ENCODE data around the gene NT5E.
A peak's percentile ranks its signal among the peaks of the same experiment; 100 is the strongest.
"Not testable (repeated sequence)": the region's sequence is repeated elsewhere in the genome, so short reads cannot be mapped to it uniquely, and the experiment has no call there.

The NT5E gene

DNA sequence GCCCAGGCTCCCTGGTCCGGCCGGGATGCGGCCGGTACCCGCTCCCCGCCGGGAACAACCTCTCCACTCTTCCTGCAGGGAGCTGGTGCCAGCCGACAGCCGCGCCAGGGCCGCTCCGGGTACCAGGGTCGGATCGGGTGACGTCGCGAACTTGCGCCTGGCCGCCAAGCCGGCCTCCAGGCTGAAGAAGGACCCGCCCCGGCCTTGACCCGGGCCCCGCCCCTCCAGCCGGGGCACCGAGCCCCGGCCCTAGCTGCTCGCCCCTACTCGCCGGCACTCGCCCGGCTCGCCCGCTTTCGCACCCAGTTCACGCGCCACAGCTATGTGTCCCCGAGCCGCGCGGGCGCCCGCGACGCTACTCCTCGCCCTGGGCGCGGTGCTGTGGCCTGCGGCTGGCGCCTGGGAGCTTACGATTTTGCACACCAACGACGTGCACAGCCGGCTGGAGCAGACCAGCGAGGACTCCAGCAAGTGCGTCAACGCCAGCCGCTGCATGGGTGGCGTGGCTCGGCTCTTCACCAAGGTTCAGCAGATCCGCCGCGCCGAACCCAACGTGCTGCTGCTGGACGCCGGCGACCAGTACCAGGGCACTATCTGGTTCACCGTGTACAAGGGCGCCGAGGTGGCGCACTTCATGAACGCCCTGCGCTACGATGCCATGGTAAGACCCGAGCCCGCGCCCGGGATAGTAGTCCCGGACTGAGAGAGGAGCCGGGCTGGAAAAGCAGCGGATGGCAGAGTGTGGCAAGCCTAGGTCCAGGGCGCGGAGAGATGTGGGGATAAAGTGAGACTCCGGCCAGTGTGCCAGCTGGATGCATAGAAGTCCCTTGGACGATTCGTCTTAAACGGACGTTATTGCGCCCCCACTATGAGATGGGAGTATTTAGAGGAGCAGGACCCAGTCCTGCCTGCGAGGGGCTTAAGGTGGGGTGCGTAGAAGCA is at the start of gene NT5E:
Gene NT5E, plus strand, starts transcription at position 266 of the 942 bp plus-strand sequence. Its CDS starts 57 bp downstream, at position 323.
- H3K36me3 ChIP-seq, result no peaks in the 10 kb centered on the region; a peak in 1 of 22 replicates
- H4K20me1 ChIP-seq, result no peaks in the 10 kb centered on the region
- H3K27ac ChIP-seq, result peak within 1 kb of the TSS in 10 of 11 experiments; percentile 44 to 86 (median 82); a peak in 19 of 22 replicates
- H3K9me3 ChIP-seq (replicated peaks in 1 of 11), result no peaks in the 10 kb centered on the region
- no peaks in the 10 kb centered on the region for H3K27me3 ChIP-seq
- H3K4me1 ChIP-seq, result peaks cover 30 to 36% (median 32%) of the 10 kb centered on the region in 10 experiments
- H3K9ac ChIP-seq, result peak within 1 kb of the TSS; percentile 61 to 88 (median 83); a peak in 21 of 22 replicates
- peak within 1 kb of the TSS; percentile 61 to 76 (median 72) for H3K4me3 ChIP-seq
- H3K4me2 ChIP-seq, result peak within 1 kb of the TSS; percentile 75 to 88 (median 84)
- no peak for TF ChIP-seq Cebpa-rat (IDR thresholded peaks at IDR 0.05)

DNA sequence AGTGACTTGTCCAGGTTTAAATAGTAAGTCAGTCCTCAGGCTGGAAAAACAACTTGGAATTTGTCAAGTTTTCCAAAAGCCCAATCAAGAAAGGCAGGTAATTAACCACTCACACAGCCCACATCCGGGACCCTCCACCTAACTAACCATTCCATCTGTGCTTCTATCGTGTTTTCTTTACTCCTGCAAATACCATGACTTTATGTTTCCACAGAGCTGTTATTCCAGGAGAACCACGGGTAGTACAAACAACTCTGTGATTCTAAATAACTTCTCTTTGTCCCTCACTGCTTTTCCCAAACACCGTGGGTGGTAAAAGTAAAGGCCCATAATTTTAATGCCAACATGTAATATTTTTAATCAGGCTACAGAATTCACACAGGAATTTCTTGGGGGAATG is 49.6 kb upstream of the NT5E start:
- Histone ChIP-seq H3K4me1 (peaks cover 16 to 43% (median 39%) of the 10 kb centered on the region in 10 experiments), H3K9me3 (replicated peaks in 1 of 11) (peaks cover 0 to 11% (median 7%) of the 10 kb centered on the region in 11 experiments; a peak in 11 of 22 replicates), H3K27ac (no peak overlapping the region), H3K4me3 (no peak overlapping the region), H4K20me1 (no peaks in the 10 kb centered on the region), H3K4me2 (no peak overlapping the region), H3K36me3 (no peaks in the 10 kb centered on the region), H3K9ac (no peak overlapping the region), H3K27me3 (no peaks in the 10 kb centered on the region)
- no peak for TF ChIP-seq Cebpa-rat (IDR thresholded peaks at IDR 0.05)

DNA sequence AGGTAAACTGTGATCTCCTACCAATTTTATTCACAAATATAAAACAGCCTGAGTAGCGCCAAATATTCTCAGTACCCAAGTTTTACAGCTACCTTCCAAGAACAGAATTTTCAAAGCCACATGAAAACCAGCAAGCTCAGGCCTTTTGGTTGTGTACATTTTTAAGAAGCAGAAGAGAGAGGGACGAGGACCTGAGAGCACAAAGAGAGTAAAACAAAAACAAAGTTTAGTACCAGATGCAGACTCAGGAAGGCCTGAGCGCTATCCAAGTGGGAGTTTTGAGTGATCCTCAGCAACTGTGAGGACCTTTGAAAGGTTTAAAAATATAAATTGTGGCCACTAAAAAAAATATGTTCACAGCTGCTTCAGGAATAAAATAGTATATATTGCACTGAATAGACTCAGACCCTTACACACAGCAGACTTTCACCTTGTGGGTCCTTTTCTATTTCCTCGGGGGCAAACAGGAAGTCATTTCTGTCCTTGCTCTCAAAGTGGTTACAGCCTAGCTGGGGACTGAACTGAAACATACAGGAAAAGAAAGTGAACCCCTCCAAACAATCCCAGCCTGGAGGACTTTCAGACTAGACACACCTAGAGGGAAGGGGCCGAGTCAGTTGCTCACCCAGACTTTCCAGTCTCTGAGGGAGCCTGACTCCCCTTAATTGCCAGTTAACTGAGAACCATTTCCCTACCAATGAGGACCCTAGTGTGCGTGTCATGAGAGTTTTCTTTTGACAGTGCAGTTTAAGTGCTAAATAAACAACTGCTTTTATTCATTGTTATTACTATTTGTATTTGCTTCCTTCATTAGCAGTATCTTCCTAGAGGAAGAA is 48.5 kb upstream of the NT5E start:
- TF ChIP-seq Cebpa-rat (IDR thresholded peaks at IDR 0.05), result no peak

DNA sequence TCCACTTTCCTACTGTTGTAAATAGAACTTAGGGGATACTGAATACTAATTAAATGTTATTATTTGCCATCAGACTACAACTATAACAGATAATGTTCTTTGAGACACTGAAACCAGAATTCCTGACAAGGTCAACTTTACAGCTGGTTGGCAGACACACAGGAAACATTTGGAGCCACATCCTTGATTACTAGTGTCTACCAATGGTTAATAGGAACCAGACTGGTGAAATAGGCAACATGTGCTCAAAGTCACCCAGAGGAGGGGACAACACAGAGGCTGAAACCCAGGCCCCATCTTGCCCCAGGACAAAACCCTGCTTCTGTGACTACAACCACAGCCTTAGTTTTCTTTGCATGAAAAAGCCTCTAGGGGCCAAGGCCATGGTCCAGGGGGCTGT is 47.8 kb upstream of the NT5E start:
- Histone ChIP-seq H3K27ac (peak overlapping the region in 5 of 11 experiments; percentile 46 to 72 (median 63); a peak in 6 of 22 replicates), H3K4me3 (no peak overlapping the region), H3K27me3 (no peaks in the 10 kb centered on the region), H3K4me1 (peaks cover 19 to 55% (median 41%) of the 10 kb centered on the region in 10 experiments), H3K9ac (no peak overlapping the region), H3K9me3 (replicated peaks in 1 of 11) (peaks cover 0 to 9% (median 6%) of the 10 kb centered on the region in 11 experiments; a peak in 11 of 22 replicates), H3K36me3 (no peaks in the 10 kb centered on the region), H4K20me1 (no peaks in the 10 kb centered on the region), H3K4me2 (peak overlapping the region; percentile 2 to 76 (median 65); a peak in 17 of 22 replicates)
- TF ChIP-seq Cebpa-rat (IDR thresholded peaks at IDR 0.05), result no peak

More for the DNA sequence above, 48.5 kb upstream of the NT5E start:
- Histone ChIP-seq H3K36me3 (no peaks in the 10 kb centered on the region), H3K9ac (no peak overlapping the region), H3K4me2 (peak overlapping the region; percentile 2 to 76 (median 65); a peak in 18 of 22 replicates), H3K27me3 (no peaks in the 10 kb centered on the region), H4K20me1 (no peaks in the 10 kb centered on the region), H3K4me1 (peaks cover 19 to 53% (median 41%) of the 10 kb centered on the region in 10 experiments), H3K9me3 (replicated peaks in 1 of 11) (peaks cover 0 to 11% (median 7%) of the 10 kb centered on the region in 11 experiments; a peak in 11 of 22 replicates), H3K4me3 (no peak overlapping the region), H3K27ac (peak overlapping the region in 4 of 11 experiments; percentile 32 to 72 (median 58); a peak in 6 of 22 replicates)

GRCh38 chr6:85402922-85403321 is 47.0 kb upstream of the NT5E start:
- Histone ChIP-seq H3K4me3 (no peak overlapping the region), H3K9me3 (replicated peaks in 1 of 11) (peaks cover 0 to under 1% (median 0%) of the 10 kb centered on the region in 11 experiments; a peak in 1 of 22 replicates), H3K4me1 (peaks cover 19 to 55% (median 41%) of the 10 kb centered on the region in 10 experiments), H3K4me2 (peak overlapping the region in 10 of 11 experiments; percentile 25 to 76 (median 66); a peak in 18 of 22 replicates), H3K36me3 (no peaks in the 10 kb centered on the region), H3K27ac (peak overlapping the region in 7 of 11 experiments; percentile 48 to 72 (median 70); a peak in 14 of 22 replicates), H3K9ac (peak overlapping the region in 3 of 11 experiments; percentile 44 to 56 (median 47); a peak in 5 of 22 replicates), H4K20me1 (no peaks in the 10 kb centered on the region), H3K27me3 (no peaks in the 10 kb centered on the region)
- no peak for TF ChIP-seq Cebpa-rat (IDR thresholded peaks at IDR 0.05)

DNA sequence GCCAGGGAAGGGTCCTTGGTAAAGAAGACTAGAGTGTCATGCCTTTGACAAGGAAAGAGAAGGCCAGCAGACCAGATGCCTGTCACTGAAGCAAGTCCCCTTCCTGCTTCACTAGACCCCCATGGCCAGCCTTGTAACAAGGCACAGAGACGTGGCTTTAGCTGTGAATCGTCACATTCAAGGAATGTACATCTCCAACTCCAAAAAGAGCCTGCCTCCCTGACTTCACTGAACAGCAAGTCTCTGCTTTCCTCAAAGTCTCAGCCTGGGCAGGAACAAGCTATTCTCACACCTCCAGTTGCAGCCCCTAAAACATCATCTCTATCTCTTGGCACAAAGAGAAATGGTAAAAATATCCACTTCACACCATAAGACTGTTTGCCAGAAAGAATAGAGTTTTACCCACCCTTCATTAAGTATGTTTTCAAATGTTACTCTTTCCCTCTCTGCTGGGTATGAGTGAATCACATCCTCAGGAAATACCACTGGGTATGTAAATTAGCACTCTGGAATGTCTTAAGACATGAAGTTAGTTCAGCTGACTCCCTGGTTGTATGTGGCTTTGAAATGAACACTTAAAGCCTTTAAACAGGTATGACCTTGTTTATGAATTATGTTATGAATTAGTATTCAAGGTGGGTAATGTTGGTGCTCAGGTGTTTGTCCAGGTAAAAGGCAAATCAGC is 46.4 kb upstream of the NT5E start:
- no peaks in the 10 kb centered on the region for H3K27me3 ChIP-seq
- H4K20me1 ChIP-seq, result no peaks in the 10 kb centered on the region
- peak overlapping the region in 7 of 11 experiments; percentile 48 to 72 (median 70); a peak in 15 of 22 replicates for H3K27ac ChIP-seq
- no peaks in the 10 kb centered on the region for H3K36me3 ChIP-seq
- H3K4me2 ChIP-seq, result peak overlapping the region; percentile 25 to 76 (median 65); a peak in 20 of 22 replicates
- peaks cover 19 to 55% (median 41%) of the 10 kb centered on the region in 10 experiments for H3K4me1 ChIP-seq
- no peak for TF ChIP-seq Cebpa-rat (IDR thresholded peaks at IDR 0.05)
- no peaks in the 10 kb centered on the region for H3K9me3 ChIP-seq (replicated peaks in 1 of 11)
- H3K9ac ChIP-seq, result peak overlapping the region in 4 of 11 experiments; percentile 44 to 56 (median 46); a peak in 7 of 22 replicates
- H3K4me3 ChIP-seq, result 0 out of 20 replicates have a peak overlapping the region, but pooled peaks of 1 of the 10 experiments have one; percentile 11

DNA sequence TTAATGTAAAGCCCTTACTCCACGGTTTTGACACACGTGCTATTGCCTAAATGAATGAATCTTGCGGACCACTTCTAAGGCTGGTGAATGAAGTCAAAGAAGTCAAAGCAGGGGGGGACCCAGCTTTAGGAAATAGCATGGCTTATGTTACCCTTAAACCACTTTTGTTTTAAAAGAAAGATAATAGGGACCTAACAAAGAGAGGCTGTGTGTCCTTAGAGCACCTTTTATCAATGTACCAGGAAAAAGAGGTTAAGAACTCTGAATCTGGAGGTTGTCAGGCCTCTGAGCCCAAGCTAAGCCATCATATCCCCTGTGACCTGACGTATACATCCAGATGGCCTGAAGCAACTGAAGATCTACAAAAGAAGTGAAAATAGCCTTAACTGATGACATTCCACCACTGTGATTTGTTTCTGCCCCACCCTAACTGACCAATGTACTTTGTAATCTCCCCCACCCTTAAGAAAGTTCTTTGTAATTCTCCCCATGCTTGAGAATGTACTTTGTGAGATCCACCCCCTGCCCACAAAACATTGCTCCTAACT is 45.8 kb upstream of the NT5E start:
- Histone ChIP-seq H3K9ac (peak overlapping the region in 2 of 11 experiments; percentile 19 to 46; a peak in 3 of 22 replicates), H3K27ac (peak overlapping the region in 7 of 11 experiments; percentile 48 to 72 (median 70); a peak in 14 of 22 replicates)

More for the DNA sequence above, 45.8 kb upstream of the NT5E start:
- peak overlapping the region; percentile 25 to 76 (median 65); a peak in 19 of 22 replicates for H3K4me2 ChIP-seq
- peaks cover 19 to 55% (median 41%) of the 10 kb centered on the region in 10 experiments for H3K4me1 ChIP-seq
- not testable (repeated sequence) for H3K4me3 ChIP-seq; H3K36me3 ChIP-seq; H3K9me3 ChIP-seq (replicated peaks in 1 of 11); H4K20me1 ChIP-seq; H3K27me3 ChIP-seq
